ENCODE measurements around the gene BIRC2. TPM values are rescaled to one million over a fixed set of nuclear protein-coding genes. Genes with fewer than 3 reads are reported as not detected.

BIRC2 gene
- total RNA-seq, 1 experiment from 2014 or later = 32.0 TPM

GRCh38 chr11:102318469-102318868, 28.5 kb upstream of the BIRC2 start:
- no peaks in the 10 kb centered on the region for H3K9me3 ChIP-seq (ENCODE audit: low read depth, low read length, poor library complexity, severe bottlenecking)
- ChIA-PET POLR2A (ENCODE audit: low non-redundant PET) (no interaction called here), CTCF (no interaction called here)
- DNase-seq (ENCODE audit: low spot score) = no peak
- no peaks in the 10 kb centered on the region for H3K36me3 ChIP-seq (ENCODE audit: insufficient read depth, low read length, poor library complexity, severe bottlenecking)
- intact Hi-C loops (cut with micrococcal nuclease; ENCODE audit: unreplicated experiment) = no loop called here
- no TSS peak for BruUV-seq (replicated peaks)
- H3K27me3 ChIP-seq (replicated peaks; ENCODE audit: insufficient read depth, low read depth, low read length, poor library complexity) = no peaks in the 10 kb centered on the region
- no peak overlapping the region for H3K27ac ChIP-seq (ENCODE audit: low read depth, low read length, poor library complexity, severe bottlenecking)
- peaks cover 11% of the 10 kb centered on the region for H3K4me1 ChIP-seq (ENCODE audit: insufficient read depth, low read length, poor library complexity, severe bottlenecking)
- H3K4me3 ChIP-seq (ENCODE audit: low read depth, low read length, poor library complexity, severe bottlenecking) = no peak overlapping the region
- no peak for TF ChIP-seq EZH2 (IDR thresholded peaks at IDR 0.05; ENCODE audit: borderline replicate concordance, low read depth, low read length, poor library complexity, severe bottlenecking)
- TF ChIP-seq, protein P1, sequence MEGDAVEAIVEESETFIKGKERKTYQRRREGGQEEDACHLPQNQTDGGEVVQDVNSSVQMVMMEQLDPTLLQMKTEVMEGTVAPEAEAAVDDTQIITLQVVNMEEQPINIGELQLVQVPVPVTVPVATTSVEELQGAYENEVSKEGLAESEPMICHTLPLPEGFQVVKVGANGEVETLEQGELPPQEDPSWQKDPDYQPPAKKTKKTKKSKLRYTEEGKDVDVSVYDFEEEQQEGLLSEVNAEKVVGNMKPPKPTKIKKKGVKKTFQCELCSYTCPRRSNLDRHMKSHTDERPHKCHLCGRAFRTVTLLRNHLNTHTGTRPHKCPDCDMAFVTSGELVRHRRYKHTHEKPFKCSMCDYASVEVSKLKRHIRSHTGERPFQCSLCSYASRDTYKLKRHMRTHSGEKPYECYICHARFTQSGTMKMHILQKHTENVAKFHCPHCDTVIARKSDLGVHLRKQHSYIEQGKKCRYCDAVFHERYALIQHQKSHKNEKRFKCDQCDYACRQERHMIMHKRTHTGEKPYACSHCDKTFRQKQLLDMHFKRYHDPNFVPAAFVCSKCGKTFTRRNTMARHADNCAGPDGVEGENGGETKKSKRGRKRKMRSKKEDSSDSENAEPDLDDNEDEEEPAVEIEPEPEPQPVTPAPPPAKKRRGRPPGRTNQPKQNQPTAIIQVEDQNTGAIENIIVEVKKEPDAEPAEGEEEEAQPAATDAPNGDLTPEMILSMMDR (conservative IDR thresholded peaks at IDR 0.05; ENCODE audit: low read depth, low read length) = no peak

GRCh38 chr11:102319544-102319943, 27.5 kb upstream of the BIRC2 start:
- no peak for TF ChIP-seq EZH2 (IDR thresholded peaks at IDR 0.05; ENCODE audit: borderline replicate concordance, low read depth, low read length, poor library complexity, severe bottlenecking)
- TF ChIP-seq, protein P1 (conservative IDR thresholded peaks at IDR 0.05; ENCODE audit: low read depth, low read length) = no peak
- ChIA-PET POLR2A (ENCODE audit: low non-redundant PET) (no interaction called here), CTCF (no interaction called here)
- H3K4me1 ChIP-seq (ENCODE audit: insufficient read depth, low read length, poor library complexity, severe bottlenecking) = peaks cover 10% of the 10 kb centered on the region
- H3K4me3 ChIP-seq (ENCODE audit: low read depth, low read length, poor library complexity, severe bottlenecking) = no peak overlapping the region
- DNase-seq (ENCODE audit: low spot score) = no peak
- H3K9me3 ChIP-seq (ENCODE audit: low read depth, low read length, poor library complexity, severe bottlenecking) = no peaks in the 10 kb centered on the region
- intact Hi-C loops (cut with micrococcal nuclease; ENCODE audit: unreplicated experiment) = no loop called here
- no peaks in the 10 kb centered on the region for H3K27me3 ChIP-seq (replicated peaks; ENCODE audit: insufficient read depth, low read depth, low read length, poor library complexity)
- no peaks in the 10 kb centered on the region for H3K36me3 ChIP-seq (ENCODE audit: insufficient read depth, low read length, poor library complexity, severe bottlenecking)
- H3K27ac ChIP-seq (ENCODE audit: low read depth, low read length, poor library complexity, severe bottlenecking) = no peak overlapping the region
- BruUV-seq (replicated peaks) = no TSS peak

GRCh38 chr11:102320188-102320587, 26.8 kb upstream of the BIRC2 start:
- DNase-seq (ENCODE audit: low spot score) = no peak
- no peak overlapping the region for H3K4me3 ChIP-seq (ENCODE audit: low read depth, low read length, poor library complexity, severe bottlenecking)
- no peak for TF ChIP-seq EZH2 (IDR thresholded peaks at IDR 0.05; ENCODE audit: borderline replicate concordance, low read depth, low read length, poor library complexity, severe bottlenecking)
- TF ChIP-seq, protein P1 (conservative IDR thresholded peaks at IDR 0.05; ENCODE audit: low read depth, low read length) = no peak

More at GRCh38 chr11:102320188-102320587, 26.8 kb upstream of the BIRC2 start:
- ChIA-PET POLR2A (ENCODE audit: low non-redundant PET) (no interaction called here), CTCF (no interaction called here)
- Histone ChIP-seq H3K36me3 (ENCODE audit: insufficient read depth, low read length, poor library complexity, severe bottlenecking) (no peaks in the 10 kb centered on the region), H3K27me3 (replicated peaks; ENCODE audit: insufficient read depth, low read depth, low read length, poor library complexity) (no peaks in the 10 kb centered on the region), H3K4me1 (ENCODE audit: insufficient read depth, low read length, poor library complexity, severe bottlenecking) (peaks cover 10% of the 10 kb centered on the region), H3K27ac (ENCODE audit: low read depth, low read length, poor library complexity, severe bottlenecking) (no peak overlapping the region), H3K9me3 (ENCODE audit: low read depth, low read length, poor library complexity, severe bottlenecking) (no peaks in the 10 kb centered on the region)
- intact Hi-C loops (cut with micrococcal nuclease; ENCODE audit: unreplicated experiment) = no loop called here
- no TSS peak for BruUV-seq (replicated peaks)
